AG09309 (cell line): ENCODE data around the gene CACNA1C.
"Not testable (repeated sequence)": the region's sequence is repeated elsewhere in the genome, so short reads cannot be mapped to it uniquely, and the experiment has no call there.

Source experiments
- DNase-seq: peaks from one replicate; pipeline ENCODE4 v3.0.0-alpha.2; 2010; ENCODE audit warnings: low read depth
- H3K4me3 ChIP-seq: 2 replicates; pipeline ENCODE4 v1.5.1; 2011; ENCODE audit warnings: mild to moderate bottlenecking, low read depth, low read length, moderate library complexity; ENCODE audit not compliant: control insufficient read depth
- TF ChIP-seq, protein P1 (sequence below): IDR thresholded peaks from 2 replicates; pipeline ENCODE4 v1.5.1; 2011; ENCODE audit warnings: mild to moderate bottlenecking, low read depth, low read length, inconsistent platforms; ENCODE audit not compliant: insufficient read depth, control insufficient read depth; ENCODE audit errors: missing control alignments

The CACNA1C gene

DNA sequence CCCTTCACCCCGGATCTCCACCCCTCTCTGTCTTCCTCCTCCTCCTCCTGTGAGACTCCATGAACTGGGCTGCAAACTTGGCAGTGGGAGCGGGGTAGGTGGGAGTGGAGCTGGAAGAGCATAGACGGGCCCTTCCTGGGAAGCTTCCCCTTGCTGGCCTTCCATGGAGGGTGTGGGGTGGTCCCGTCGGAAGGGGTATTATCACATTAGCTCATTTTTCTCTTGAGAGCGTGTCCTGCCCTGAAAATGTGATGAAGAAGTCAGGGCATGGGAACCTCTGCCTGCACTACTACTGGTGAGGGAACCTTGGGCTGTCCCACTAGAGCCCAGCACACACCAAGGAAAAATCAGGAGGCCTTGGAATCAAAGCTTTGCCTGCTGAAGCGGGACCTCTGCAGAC lies 66.5 kb downstream of the CACNA1C start:
- H3K4me3 ChIP-seq, result no peak overlapping the region
- TF ChIP-seq, protein P1, sequence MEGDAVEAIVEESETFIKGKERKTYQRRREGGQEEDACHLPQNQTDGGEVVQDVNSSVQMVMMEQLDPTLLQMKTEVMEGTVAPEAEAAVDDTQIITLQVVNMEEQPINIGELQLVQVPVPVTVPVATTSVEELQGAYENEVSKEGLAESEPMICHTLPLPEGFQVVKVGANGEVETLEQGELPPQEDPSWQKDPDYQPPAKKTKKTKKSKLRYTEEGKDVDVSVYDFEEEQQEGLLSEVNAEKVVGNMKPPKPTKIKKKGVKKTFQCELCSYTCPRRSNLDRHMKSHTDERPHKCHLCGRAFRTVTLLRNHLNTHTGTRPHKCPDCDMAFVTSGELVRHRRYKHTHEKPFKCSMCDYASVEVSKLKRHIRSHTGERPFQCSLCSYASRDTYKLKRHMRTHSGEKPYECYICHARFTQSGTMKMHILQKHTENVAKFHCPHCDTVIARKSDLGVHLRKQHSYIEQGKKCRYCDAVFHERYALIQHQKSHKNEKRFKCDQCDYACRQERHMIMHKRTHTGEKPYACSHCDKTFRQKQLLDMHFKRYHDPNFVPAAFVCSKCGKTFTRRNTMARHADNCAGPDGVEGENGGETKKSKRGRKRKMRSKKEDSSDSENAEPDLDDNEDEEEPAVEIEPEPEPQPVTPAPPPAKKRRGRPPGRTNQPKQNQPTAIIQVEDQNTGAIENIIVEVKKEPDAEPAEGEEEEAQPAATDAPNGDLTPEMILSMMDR, result no peak
- DNase-seq, result no peak

- H3K4me3 ChIP-seq, result no peak overlapping the region
- DNase-seq, result no peak
- TF ChIP-seq, protein P1, result no peak
Measured at GRCh38 chr12:2120982-2121758, 68.4 kb downstream of the CACNA1C start.

GRCh38 chr12:2124466-2125023 lies 71.8 kb downstream of the CACNA1C start:
- no peak overlapping the region for H3K4me3 ChIP-seq
- no peak for DNase-seq
- TF ChIP-seq, protein P1, result no peak

- no peak for DNase-seq
- TF ChIP-seq, protein P1, result no peak
- H3K4me3 ChIP-seq, result no peak overlapping the region
Measured at GRCh38 chr12:2125651-2126522, 73.1 kb downstream of the CACNA1C start.

DNA sequence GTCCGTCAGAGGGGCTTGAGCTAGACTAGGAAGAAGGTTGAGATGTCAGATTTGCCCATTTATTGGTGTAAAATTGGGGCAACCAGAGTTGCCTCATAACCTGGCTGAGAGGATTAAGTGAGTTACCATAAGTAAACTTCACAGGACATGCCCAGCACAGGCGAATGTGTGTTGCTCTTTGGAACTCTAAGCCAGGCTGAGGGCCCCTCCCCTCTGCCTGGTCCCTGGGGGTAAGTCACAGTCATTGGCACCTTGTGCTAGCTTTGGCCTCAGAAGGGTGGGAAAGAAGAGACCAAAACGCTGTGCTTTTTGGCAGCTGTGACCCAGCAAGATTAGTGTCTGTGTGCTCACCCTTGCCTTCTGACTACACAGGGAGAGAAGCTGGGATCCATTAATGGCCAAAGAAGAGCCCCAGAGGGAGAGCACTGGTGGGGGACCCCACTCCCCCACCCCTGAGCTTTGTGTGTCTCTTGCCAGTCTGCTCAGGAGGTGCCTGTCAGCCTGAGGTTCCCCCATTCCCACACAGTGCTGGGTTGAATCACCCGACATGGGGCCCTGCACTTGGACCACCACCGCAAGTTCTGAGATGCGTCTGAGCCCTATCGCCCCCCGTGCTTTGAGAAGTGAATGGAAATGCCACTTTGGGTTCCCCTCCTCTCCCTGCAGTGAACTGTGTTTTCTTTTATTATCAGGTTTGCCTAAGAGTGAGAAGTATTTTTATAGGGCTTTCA lies 74.1 kb downstream of the CACNA1C start:
- TF ChIP-seq, protein P1, result no peak
- H3K4me3 ChIP-seq, result no peak overlapping the region
- DNase-seq, result no peak

GRCh38 chr12:2129076-2129475 lies 76.3 kb downstream of the CACNA1C start:
- peak; percentile 76 for DNase-seq
- H3K4me3 ChIP-seq, result no peak overlapping the region
- TF ChIP-seq, protein P1, result no peak

DNA sequence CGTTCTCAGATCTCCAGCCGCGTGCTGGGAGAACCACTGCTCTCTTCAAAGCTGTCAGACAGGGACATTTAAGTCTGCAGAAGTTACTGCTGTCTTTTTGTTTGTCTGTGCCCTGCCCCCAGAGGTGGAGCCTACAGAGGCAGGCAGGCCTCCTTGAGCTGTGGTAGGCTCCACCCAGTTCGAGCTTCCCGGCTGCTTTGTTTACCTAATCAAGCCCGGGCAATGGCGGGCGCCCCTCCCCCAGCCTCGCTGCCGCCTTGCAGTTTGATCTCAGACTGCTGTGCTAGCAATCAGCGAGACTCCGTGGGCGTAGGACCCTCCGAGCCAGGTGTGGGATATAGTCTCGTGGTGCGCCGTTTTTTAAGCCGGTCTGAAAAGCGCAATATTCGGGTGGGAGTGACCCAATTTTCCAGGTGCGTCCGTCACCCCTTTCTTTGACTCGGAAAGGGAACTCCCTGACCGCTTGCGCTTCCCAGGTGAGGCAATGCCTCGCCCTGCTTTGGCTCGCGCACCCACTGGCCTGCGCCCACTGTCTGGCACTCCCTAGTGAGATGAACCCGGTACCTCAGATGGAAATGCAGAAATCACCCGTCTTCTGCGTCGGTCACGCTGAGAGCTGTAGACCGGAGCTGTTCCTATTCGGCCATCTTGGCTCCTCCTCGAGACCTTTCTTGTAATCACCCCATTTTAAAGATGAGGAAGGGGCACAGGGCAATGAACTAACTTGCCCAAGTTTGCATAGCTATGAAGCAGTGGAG lies 83.1 kb downstream of the CACNA1C start:
- not testable (repeated sequence) for H3K4me3 ChIP-seq, DNase-seq
